Caco-2 (cell line): ENCODE data around the gene SPOCK1. TPM values are rescaled to one million over a fixed set of nuclear protein-coding genes. Genes with fewer than 3 reads are reported as not detected.

Experiments
- BruUV-seq: library from RNA; stranded (reverse); fragments of 400-500 nt; replicated peaks from 2 replicates; lab custom pipeline; 2021; lab: Mats Ljungman, UMichigan
- CTCF ChIA-PET: fragments of 300-600 bp; sonication (Branson Sonifier 250); formaldehyde crosslinking; loops from one replicate; lab custom pipeline; 2022; ENCODE audit warnings: antibody characterized with exemption; lab: Charles Lee
- POLR2A ChIA-PET: fragments of 300-600 bp; sonication (Branson Sonifier 250); formaldehyde crosslinking; loops from one replicate; lab custom pipeline; 2022; ENCODE audit warnings: antibody characterized with exemption; lab: Charles Lee
- DNase-seq, 2 experiments: peaks; one replicate each; pipeline versions ENCODE4 v3.0.0 to v3.0.0-alpha.2; 2020 to 2022
- H3K27me3 ChIP-seq: replicated peaks from 2 replicates; pipeline ENCODE4 v1.6.0; 2011; ENCODE audit warnings: low read length; ENCODE audit not compliant: control insufficient read depth, insufficient read depth
- H3K36me3 ChIP-seq: 2 replicates; pipeline ENCODE4 v1.5.1; 2011; ENCODE audit warnings: low read length; ENCODE audit not compliant: control insufficient read depth, insufficient read depth
- H3K4me1 ChIP-seq: fragments of 250-450 bp; sonication (Bioruptor Pico); 2 replicates; pipeline ENCODE4 v1.5.1; 2020; ENCODE audit warnings: mild to moderate bottlenecking
- H3K4me3 ChIP-seq: 2 replicates; pipeline ENCODE4 v1.5.1; 2011; ENCODE audit warnings: low read depth, mild to moderate bottlenecking, control low read depth, low read length
- H3K9me3 ChIP-seq: fragments of 250-450 bp; sonication (Bioruptor Pico); 2 replicates; pipeline ENCODE4 v1.5.1; 2020; ENCODE audit warnings: mild to moderate bottlenecking, moderate library complexity
- H3K27ac Mint-ChIP-seq: one replicate; pipeline ENCODE4 v1.8.0; 2022; ENCODE audit warnings: mixed read lengths; ENCODE audit not compliant: unreplicated experiment
- H3K27me3 Mint-ChIP-seq: one replicate; pipeline ENCODE4 v1.8.0; 2022; ENCODE audit warnings: mixed read lengths; ENCODE audit not compliant: insufficient read depth, unreplicated experiment
- H3K36me3 Mint-ChIP-seq: one replicate; pipeline ENCODE4 v1.8.0; 2022; ENCODE audit warnings: mild to moderate bottlenecking, mixed read lengths; ENCODE audit not compliant: insufficient read depth, unreplicated experiment
- H3K4me1 Mint-ChIP-seq: one replicate; pipeline ENCODE4 v1.8.0; 2022; ENCODE audit warnings: low read depth, mixed read lengths; ENCODE audit not compliant: unreplicated experiment
- H3K4me3 Mint-ChIP-seq: one replicate; pipeline ENCODE4 v1.8.0; 2022; ENCODE audit warnings: mild to moderate bottlenecking, moderate library complexity, mixed read lengths; ENCODE audit not compliant: unreplicated experiment
- H3K9me3 Mint-ChIP-seq: one replicate; pipeline ENCODE4 v1.8.0; 2022; ENCODE audit warnings: mixed read lengths; ENCODE audit not compliant: unreplicated experiment
- CTCF ChIP-seq, 2 experiments: fragments of 200-600 bp in 1 of 2; IDR thresholded peaks; 1 replicate in 1 of 2; 2 replicates in 1 of 2; pipeline versions ENCODE4 v1.5.1 to v1.8.0; 2011 to 2022; ENCODE audit warnings: antibody characterized with exemption in 1 of 2, control low read depth in 1 of 2, inconsistent platforms in 1 of 2, low read depth in 1 of 2, low read length in 1 of 2, mild to moderate bottlenecking in 1 of 2, moderate library complexity in 1 of 2; ENCODE audit not compliant: insufficient read depth in 1 of 2, severe bottlenecking in 1 of 2, unreplicated experiment in 1 of 2
- intact Hi-C: fragments of 100-400 bp; cut with micrococcal nuclease; formaldehyde crosslinking; loops from one replicate; pipeline ENCODE4 v1.10.0; 2022; ENCODE audit not compliant: unreplicated experiment
- total RNA-seq: library from RNA; stranded (reverse); gene quantifications from 2 replicates; pipeline ENCODE4 v1.2.3, GENCODE V29; 2022

Gene SPOCK1
- total RNA-seq, 1 experiment from 2014 or later: not detected

- H3K27me3 ChIP-seq: no peaks in the 10 kb centered on the region
- H3K4me3 ChIP-seq: no peak overlapping the region
- Mint-ChIP-seq H3K4me1 (no peaks in the 10 kb centered on the region), H3K27ac (no peak overlapping the region), H3K36me3 (no peaks in the 10 kb centered on the region), H3K9me3 (no peaks in the 10 kb centered on the region), H3K27me3 (peaks cover 19% of the 10 kb centered on the region), H3K4me3 (no peak overlapping the region)
- TF ChIP-seq CTCF (IDR thresholded peaks at IDR 0.05; ENCODE audit: insufficient read depth in 1 of 2, low read depth in 1 of 2, low read length in 1 of 2, severe bottlenecking in 1 of 2, unreplicated experiment in 1 of 2): no peak
- H3K9me3 ChIP-seq: no peaks in the 10 kb centered on the region
- no peak for DNase-seq
- no peaks in the 10 kb centered on the region for H3K36me3 ChIP-seq
- POLR2A ChIA-PET: no interaction called here
- CTCF ChIA-PET: no interaction called here
- no peaks in the 10 kb centered on the region for H3K4me1 ChIP-seq
- intact Hi-C loops: no loop called here
- no TSS peak for BruUV-seq
Observed at GRCh38 chr5:137090151-137090550, 409.0 kb downstream of the SPOCK1 start.

GRCh38 chr5:137088175-137088574, 411.0 kb downstream of the SPOCK1 start:
- H3K27me3 ChIP-seq: no peaks in the 10 kb centered on the region
- intact Hi-C loops: no loop called here
- no peaks in the 10 kb centered on the region for H3K9me3 Mint-ChIP-seq

GRCh38 chr5:137086342-137086741, 412.8 kb downstream of the SPOCK1 start:
- no peaks in the 10 kb centered on the region; the same call in 1 of the 2 replicates for H3K27me3 ChIP-seq
- no peak overlapping the region for H3K27ac Mint-ChIP-seq
- no peaks in the 10 kb centered on the region for H3K36me3 ChIP-seq
- no peak overlapping the region for H3K4me3 ChIP-seq
- peaks cover 14% of the 10 kb centered on the region for H3K27me3 Mint-ChIP-seq
- no TSS peak for BruUV-seq
- H3K9me3 ChIP-seq: no peaks in the 10 kb centered on the region
- H3K4me1 Mint-ChIP-seq: no peaks in the 10 kb centered on the region
- no peaks in the 10 kb centered on the region for H3K36me3 Mint-ChIP-seq
- intact Hi-C loops: no loop called here
- TF ChIP-seq CTCF (IDR thresholded peaks at IDR 0.05; ENCODE audit: insufficient read depth in 1 of 2, low read depth in 1 of 2, low read length in 1 of 2, severe bottlenecking in 1 of 2, unreplicated experiment in 1 of 2): no peak
- no peak overlapping the region for H3K4me3 Mint-ChIP-seq
- no peaks in the 10 kb centered on the region for H3K9me3 Mint-ChIP-seq
- H3K4me1 ChIP-seq: no peaks in the 10 kb centered on the region
- POLR2A ChIA-PET: no interaction called here
- CTCF ChIA-PET: no interaction called here
- DNase-seq: no peak

More at GRCh38 chr5:137088175-137088574, 411.0 kb downstream of the SPOCK1 start:
- H3K4me1 ChIP-seq: no peaks in the 10 kb centered on the region
- Mint-ChIP-seq H3K4me1 (no peaks in the 10 kb centered on the region), H3K4me3 (no peak overlapping the region), H3K36me3 (no peaks in the 10 kb centered on the region), H3K27ac (no peak overlapping the region), H3K27me3 (peaks cover 12% of the 10 kb centered on the region)
- H3K9me3 ChIP-seq: no peaks in the 10 kb centered on the region
- H3K36me3 ChIP-seq: no peaks in the 10 kb centered on the region
- no peak for DNase-seq
- H3K4me3 ChIP-seq: no peak overlapping the region
- TF ChIP-seq CTCF (IDR thresholded peaks at IDR 0.05; ENCODE audit: insufficient read depth in 1 of 2, low read depth in 1 of 2, low read length in 1 of 2, severe bottlenecking in 1 of 2, unreplicated experiment in 1 of 2): no peak
- no TSS peak for BruUV-seq
- CTCF ChIA-PET: no interaction called here
- POLR2A ChIA-PET: no interaction called here
